HepG2 (cell line): ENCODE results near the gene ZNF548. TPM values are rescaled to one million over a fixed set of nuclear protein-coding genes. Genes with fewer than 3 reads are reported as not detected.

Experiments used
- AFF4 ChIP-seq: sonication (generic); formaldehyde crosslinking; IDR thresholded peaks from 2 replicates; pipeline ENCODE4 v1.4.0; 2020; ENCODE audit warnings: missing genetic modification reagents
- CENPT ChIP-seq: sonication (generic); formaldehyde crosslinking; IDR thresholded peaks from 2 replicates; pipeline ENCODE4 v1.8.0; 2022; ENCODE audit warnings: low read depth, mild to moderate bottlenecking, moderate library complexity, missing genetic modification reagents
- CREB3 ChIP-seq: sonication (generic); formaldehyde crosslinking; IDR thresholded peaks from 2 replicates; pipeline ENCODE4 v1.5.0; 2020; ENCODE audit warnings: missing genetic modification reagents
- DDIT3 ChIP-seq: sonication (generic); formaldehyde crosslinking; IDR thresholded peaks from 2 replicates; pipeline ENCODE4 v1.4.0; 2020; ENCODE audit warnings: mild to moderate bottlenecking, missing genetic modification reagents
- FOXO4 ChIP-seq: sonication (generic); formaldehyde crosslinking; conservative IDR thresholded peaks from 2 replicates; pipeline ENCODE4 v1.8.1; 2023; ENCODE audit warnings: missing genetic modification reagents
- HOMEZ ChIP-seq: IDR thresholded peaks from 2 replicates; pipeline ENCODE4 v1.6.1; 2016; ENCODE audit warnings: low read depth
- IKZF1 ChIP-seq: fragments of 450-650 bp; IDR thresholded peaks from 2 replicates; pipeline ENCODE4 v1.7.1; 2016
- NFE2 ChIP-seq: sonication (generic); formaldehyde crosslinking; IDR thresholded peaks from 2 replicates; pipeline ENCODE4 v1.4.0; 2020; ENCODE audit warnings: missing genetic modification reagents
- NFIB ChIP-seq: sonication (generic); formaldehyde crosslinking; IDR thresholded peaks from 2 replicates; pipeline ENCODE4 v1.9.0; 2021; ENCODE audit warnings: missing genetic modification reagents, mild to moderate bottlenecking, borderline replicate concordance
- NFIC ChIP-seq: IDR thresholded peaks from 2 replicates; pipeline ENCODE4 v1.6.1; 2012; ENCODE audit warnings: mild to moderate bottlenecking, low read length, inconsistent platforms
- ONECUT2 ChIP-seq: sonication (generic); formaldehyde crosslinking; IDR thresholded peaks from 2 replicates; pipeline ENCODE4 v1.4.0; 2020; ENCODE audit warnings: missing genetic modification reagents
- POLR2A ChIP-seq, 2 experiments: IDR thresholded peaks; 2 replicates each; pipeline ENCODE4 v1.6.1; 2011; ENCODE audit warnings: low read depth in 2 of 2, low read length in 2 of 2, mild to moderate bottlenecking in 1 of 2, moderate library complexity in 1 of 2; ENCODE audit not compliant: insufficient read depth in 1 of 2
- REXO4 ChIP-seq: sonication (generic); formaldehyde crosslinking; IDR thresholded peaks from 2 replicates; pipeline ENCODE4 v1.8.0; 2022; ENCODE audit warnings: missing genetic modification reagents, mild to moderate bottlenecking, borderline replicate concordance
- SATB2 ChIP-seq: sonication (generic); formaldehyde crosslinking; IDR thresholded peaks from 2 replicates; pipeline ENCODE4 v1.5.0; 2020; ENCODE audit warnings: missing genetic modification reagents
- SETDB1 ChIP-seq: sonication (generic); formaldehyde crosslinking; IDR thresholded peaks from 2 replicates; pipeline ENCODE4 v1.5.1; 2020; ENCODE audit warnings: missing genetic modification reagents, mild to moderate bottlenecking, borderline replicate concordance
- TRIM22 ChIP-seq: fragments of 450-650 bp; IDR thresholded peaks from 2 replicates; pipeline ENCODE4 v1.6.1; 2017
- ZFP41 ChIP-seq: sonication (generic); formaldehyde crosslinking; IDR thresholded peaks from 2 replicates; pipeline ENCODE4 v1.4.0; 2020; ENCODE audit warnings: mild to moderate bottlenecking, missing genetic modification reagents, borderline replicate concordance
- ZNF3 ChIP-seq: IDR thresholded peaks from 2 replicates; pipeline ENCODE4 v1.7.0; 2017; ENCODE audit warnings: inconsistent platforms
- ZNF773 ChIP-seq: sonication (generic); formaldehyde crosslinking; IDR thresholded peaks from 2 replicates; pipeline ENCODE4 v1.4.0; 2020; ENCODE audit warnings: missing genetic modification reagents, borderline replicate concordance
- ZNF775 ChIP-seq: sonication (generic); formaldehyde crosslinking; IDR thresholded peaks from 2 replicates; pipeline ENCODE4 v1.4.0; 2020; ENCODE audit warnings: missing genetic modification reagents, mild to moderate bottlenecking, moderate library complexity, borderline replicate concordance
- ZSCAN21 ChIP-seq: sonication (generic); formaldehyde crosslinking; IDR thresholded peaks from 2 replicates; pipeline ENCODE4 v1.8.0; 2022; ENCODE audit warnings: mild to moderate bottlenecking, missing genetic modification reagents, moderate library complexity, borderline replicate concordance
- polyA plus RNA-seq, 8 experiments: library from polyadenylated mRNA; depleted of rRNA in 3 of 8; stranded (reverse) in 7 of 8; unstranded in 1 of 8; fragments of >200 nt; fragmentation: Illumina TruSeq in 4 of 8; extraction: Trizol in 4 of 8; gene quantifications; 2 replicates each; pipeline versions ENCODE4 v1.2.1 to v1.2.3, GENCODE V29; 2011 to 2016; ENCODE audit warnings: low read depth in 4 of 8, missing spikeins in 1 of 8, mixed read lengths in 1 of 8; ENCODE audit not compliant: insufficient read depth in 1 of 8
- total RNA-seq, 5 experiments: library from RNA; depleted of rRNA; stranded (reverse); fragments of >200 nt; fragmentation: Illumina TruSeq; extraction: Trizol; gene quantifications; 2 replicates each; pipeline ENCODE4 v1.2.3, GENCODE V29; 2016; ENCODE audit warnings: low read depth in 1 of 5

The ZNF548 gene
- total and polyA plus RNA-seq, 2 of the 13 experiments (the other 11 are each of a cell fraction or from before 2014, with no cell fraction given): 19.6 to 24.9 TPM

GRCh38 chr19:57389730-57390598, at the start of gene ZNF548 (continued):
- TF ChIP-seq FOXO4: no peak
- TF ChIP-seq ZNF773: no peak
- TF ChIP-seq NFE2: no peak
- TF ChIP-seq SETDB1 (CRISPR knock-in tag): no peak
- no peak; the same call in 1 of the 2 replicates for TF ChIP-seq ZNF3 (CRISPR knock-in tag)
- no peak for TF ChIP-seq ZFP41 (CRISPR knock-in tag)
- no peak for TF ChIP-seq AFF4 (CRISPR knock-in tag)
- TF ChIP-seq NFIB (CRISPR knock-in tag): no peak
- TF ChIP-seq ZSCAN21 (CRISPR knock-in tag): peak; percentile 59; the same call in 1 of the 2 replicates
- TF ChIP-seq TRIM22: no peak
- TF ChIP-seq POLR2A (IDR thresholded peaks at IDR 0.05; ENCODE audit: insufficient read depth in 1 of 2, low read depth in 2 of 2, low read length in 2 of 2): peak; percentile 60 to 76
- no peak for TF ChIP-seq ONECUT2 (CRISPR knock-in tag)
- no peak for TF ChIP-seq CENPT
- TF ChIP-seq CREB3 (CRISPR knock-in tag): no peak
- no peak for TF ChIP-seq NFIC
- peak; percentile 56; the same call in 1 of the 2 replicates for TF ChIP-seq HOMEZ (CRISPR knock-in tag)
- no peak for TF ChIP-seq REXO4 (CRISPR knock-in tag)
- 0 out of 2 replicates have a peak, but pooled peaks have one; percentile 26 for TF ChIP-seq SATB2 (CRISPR knock-in tag)
- TF ChIP-seq ZNF775 (CRISPR knock-in tag): no peak
- no peak for TF ChIP-seq DDIT3 (CRISPR knock-in tag)
- TF ChIP-seq IKZF1: no peak
